ENCODE data around the gene ABCB9. TPM values are rescaled to one million over a fixed set of nuclear protein-coding genes. Genes with fewer than 3 reads are reported as not detected.

The ABCB9 gene
- total RNA-seq, 1 donor from 2014 or later, result 16.3 TPM

- H3K4me1 Mint-ChIP-seq, result no peaks in the 10 kb centered on the region
- H3K36me3 Mint-ChIP-seq (ENCODE audit: low read depth), result no peaks in the 10 kb centered on the region
- no peaks in the 10 kb centered on the region for H3K27me3 Mint-ChIP-seq (ENCODE audit: low read depth)
- no peak overlapping the region for H3K4me3 Mint-ChIP-seq
- TF ChIP-seq CTCF (conservative IDR thresholded peaks at IDR 0.05), result no peak
- DNase-seq (ENCODE audit: low read depth, low spot score), result no peak
- H3K9me3 Mint-ChIP-seq, result no peaks in the 10 kb centered on the region
- no peak overlapping the region for H3K27ac Mint-ChIP-seq (ENCODE audit: unreplicated experiment)
Observed at GRCh38 chr12:122992386-122992785, 26.1 kb upstream of the ABCB9 start.

GRCh38 chr12:122991623-122992275 is 25.5 kb upstream of the ABCB9 start:
- Mint-ChIP-seq H3K4me3 (no peak overlapping the region), H3K9me3 (no peaks in the 10 kb centered on the region), H3K27me3 (ENCODE audit: low read depth) (no peaks in the 10 kb centered on the region), H3K36me3 (ENCODE audit: low read depth) (no peaks in the 10 kb centered on the region), H3K4me1 (no peaks in the 10 kb centered on the region), H3K27ac (ENCODE audit: unreplicated experiment) (peak overlapping the region; percentile 71)
- DNase-seq (ENCODE audit: low read depth, low spot score), result no peak
- TF ChIP-seq CTCF (conservative IDR thresholded peaks at IDR 0.05), result no peak

GRCh38 chr12:122990961-122991622 is 24.8 kb upstream of the ABCB9 start:
- Mint-ChIP-seq H3K27me3 (ENCODE audit: low read depth) (no peaks in the 10 kb centered on the region), H3K36me3 (ENCODE audit: low read depth) (no peaks in the 10 kb centered on the region), H3K4me3 (no peak overlapping the region), H3K9me3 (no peaks in the 10 kb centered on the region), H3K4me1 (no peaks in the 10 kb centered on the region), H3K27ac (ENCODE audit: unreplicated experiment) (no peak overlapping the region)
- DNase-seq (ENCODE audit: low read depth, low spot score), result no peak
- no peak for TF ChIP-seq CTCF (conservative IDR thresholded peaks at IDR 0.05)

- Mint-ChIP-seq H3K36me3 (ENCODE audit: low read depth) (no peaks in the 10 kb centered on the region), H3K4me3 (no peak overlapping the region), H3K27ac (ENCODE audit: unreplicated experiment) (no peak overlapping the region), H3K27me3 (ENCODE audit: low read depth) (no peaks in the 10 kb centered on the region), H3K4me1 (no peaks in the 10 kb centered on the region), H3K9me3 (no peaks in the 10 kb centered on the region)
- DNase-seq (ENCODE audit: low read depth, low spot score), result no peak
- no peak for TF ChIP-seq CTCF (conservative IDR thresholded peaks at IDR 0.05)
Observed at GRCh38 chr12:122990561-122990960, 24.3 kb upstream of the ABCB9 start.

- DNase-seq (ENCODE audit: low read depth, low spot score), result no peak
- Mint-ChIP-seq H3K27me3 (ENCODE audit: low read depth) (no peaks in the 10 kb centered on the region), H3K36me3 (ENCODE audit: low read depth) (no peaks in the 10 kb centered on the region), H3K27ac (ENCODE audit: unreplicated experiment) (no peak overlapping the region), H3K4me3 (no peak overlapping the region), H3K9me3 (no peaks in the 10 kb centered on the region), H3K4me1 (peaks cover 5% of the 10 kb centered on the region)
- TF ChIP-seq CTCF (conservative IDR thresholded peaks at IDR 0.05), result no peak
Observed at GRCh38 chr12:122989874-122990419, 23.7 kb upstream of the ABCB9 start.
